Prostate gland (tissue), 2 donors: Measurements from ENCODE around the gene EXO1.
"Not testable (repeated sequence)": the region's sequence is repeated elsewhere in the genome, so short reads cannot be mapped to it uniquely, and the experiment has no call there.

Experiments used
- CTCF ChIP-seq, 4 experiments: fragments of 200-600 bp in 2 of 4; fragments of 450-650 bp in 2 of 4; sonication (generic) in 2 of 4; IDR thresholded peaks; 1 replicate in 3 of 4; 2 replicates in 1 of 4; pipeline ENCODE4 v1.5.1; 2016 to 2019; ENCODE audit warnings: antibody characterized with exemption in 4 of 4, mild to moderate bottlenecking in 2 of 4, moderate library complexity in 2 of 4
- POLR2A ChIP-seq: fragments of 450-650 bp; IDR thresholded peaks from one replicate; pipeline ENCODE4 v1.6.1; 2016; ENCODE audit warnings: antibody characterized with exemption, mild to moderate bottlenecking
- POLR2AphosphoS5 ChIP-seq: sonication (generic); formaldehyde crosslinking; IDR thresholded peaks from one replicate; pipeline ENCODE4 v1.6.1; 2017; ENCODE audit warnings: antibody characterized with exemption

GRCh38 chr1:241826613-241827012, 21.4 kb upstream of the EXO1 start:
- TF ChIP-seq CTCF (IDR thresholded peaks at IDR 0.05); POLR2AphosphoS5; POLR2A: not testable (repeated sequence)
